NT2/D1 (cell line): Measurements from ENCODE around the gene FAM133A.

ENCODE experiments used
- SUZ12 ChIP-seq: IDR thresholded peaks from 2 replicates; pipeline ENCODE4 v1.6.1; 2011; ENCODE audit not compliant: insufficient read length, insufficient read depth; ENCODE audit errors: extremely low read depth
- YY1 ChIP-seq: IDR thresholded peaks from 2 replicates; pipeline ENCODE4 v1.6.1; 2011; ENCODE audit not compliant: insufficient read length, insufficient read depth

DNA sequence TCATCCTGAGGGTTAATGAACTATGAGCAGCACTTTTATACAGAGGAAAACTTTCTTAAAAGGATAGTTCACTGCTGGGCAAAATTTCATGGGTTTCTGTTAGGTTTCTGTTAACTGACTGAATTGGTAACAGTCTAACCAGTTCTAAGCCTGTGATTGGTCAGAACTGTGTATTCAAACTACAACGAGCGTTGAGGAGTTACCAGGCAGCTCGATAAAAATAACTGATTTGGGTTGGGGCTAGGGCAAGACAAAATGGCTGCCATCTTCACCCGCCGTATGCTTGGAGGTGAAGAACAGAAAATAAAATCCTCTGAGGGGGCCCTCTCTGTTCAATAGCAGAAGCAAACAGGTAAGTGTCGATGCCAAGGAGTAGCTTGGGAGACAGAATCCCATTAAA, 22.0 kb downstream of the FAM133A start:
- TF ChIP-seq SUZ12 (no peak), YY1 (no peak)
